NOMO-1 treated with DMSO at 0.1 percent for 48 hours (cell line): Measurements from ENCODE around the gene CDHR2.
A peak's percentile ranks its signal among the peaks of the same experiment; 100 is the strongest.

Experiments
- DNase-seq: peaks from one replicate; lab custom pipeline; 2025; ENCODE audit not compliant: unreplicated experiment; lab: John Stamatoyannopoulos, UW

Gene CDHR2

GRCh38 chr5:176619203-176619568 is 70.0 kb downstream of the CDHR2 start:
- peak; percentile 52 for DNase-seq

GRCh38 chr5:176619569-176620332 is 70.6 kb downstream of the CDHR2 start:
- no peak for DNase-seq

GRCh38 chr5:176620333-176620981 is 71.3 kb downstream of the CDHR2 start:
- no peak for DNase-seq

- DNase-seq: no peak
Measured at GRCh38 chr5:176621661-176622079, 72.5 kb downstream of the CDHR2 start.

DNA sequence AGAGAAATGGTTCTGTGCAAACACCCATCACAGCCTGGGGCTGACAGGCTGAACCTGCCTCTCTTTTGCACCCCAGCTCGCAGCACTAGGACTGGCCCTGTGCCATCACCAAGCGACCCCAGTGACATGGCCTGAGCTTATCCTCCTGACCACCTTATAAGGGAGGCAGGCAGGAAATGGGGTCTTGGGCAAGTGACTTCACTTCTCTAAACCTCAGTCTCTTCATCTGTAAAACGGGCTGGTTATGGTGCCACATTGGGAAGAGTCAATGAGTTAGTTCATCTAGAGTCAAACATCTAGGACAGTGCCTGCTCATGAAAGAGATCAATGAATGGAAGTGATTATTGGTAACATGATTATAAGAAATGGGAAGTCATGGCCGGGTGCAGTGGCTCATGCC is 75.0 kb downstream of the CDHR2 start:
- DNase-seq: no peak

- DNase-seq: no peak
Measured at GRCh38 chr5:176624938-176625337, 75.8 kb downstream of the CDHR2 start.

DNA sequence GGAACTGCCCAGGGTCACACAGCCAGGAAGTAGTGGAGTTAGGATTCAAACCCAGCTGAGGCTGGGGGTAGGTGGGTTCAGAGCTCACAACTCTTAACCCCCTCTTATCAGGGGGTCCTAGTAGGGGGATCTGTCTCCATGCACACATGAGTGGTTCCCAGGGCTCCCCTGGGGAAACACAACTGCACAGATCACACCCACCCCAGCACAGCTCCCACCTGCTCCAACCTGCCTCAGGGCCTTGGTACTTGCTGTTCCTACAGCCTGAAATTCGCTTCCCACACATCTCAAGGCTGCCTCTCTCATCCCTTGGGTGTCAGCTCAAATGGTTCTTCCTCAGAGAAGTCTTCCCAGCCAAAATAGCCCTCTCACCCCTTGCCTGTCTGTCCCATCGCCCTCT is 76.4 kb downstream of the CDHR2 start:
- DNase-seq: no peak

- no peak for DNase-seq
Measured at GRCh38 chr5:176625966-176626875, 77.1 kb downstream of the CDHR2 start.

GRCh38 chr5:176626876-176627236 is 77.7 kb downstream of the CDHR2 start:
- no peak for DNase-seq

DNA sequence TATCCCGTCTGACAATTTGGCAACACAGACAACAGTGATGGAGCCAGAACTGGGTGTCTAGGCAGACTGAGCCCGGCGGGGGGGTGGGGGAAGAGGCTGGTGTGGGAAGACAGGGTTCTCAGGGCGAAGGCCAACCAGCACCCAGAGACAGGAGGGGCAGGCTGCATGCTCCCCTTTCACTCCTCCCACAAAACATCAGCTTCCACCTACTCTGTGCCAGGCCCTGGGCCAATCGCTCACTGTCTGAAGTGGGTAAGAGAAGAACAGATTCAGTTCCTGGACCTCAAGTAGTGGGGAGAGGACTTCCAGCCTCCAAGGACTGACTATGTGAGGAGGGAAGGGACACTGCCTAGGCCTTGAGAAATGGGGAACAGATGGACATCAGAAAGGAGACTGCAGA is 78.4 kb downstream of the CDHR2 start:
- no peak for DNase-seq

GRCh38 chr5:176628406-176629228 is 79.5 kb downstream of the CDHR2 start:
- DNase-seq: no peak

DNA sequence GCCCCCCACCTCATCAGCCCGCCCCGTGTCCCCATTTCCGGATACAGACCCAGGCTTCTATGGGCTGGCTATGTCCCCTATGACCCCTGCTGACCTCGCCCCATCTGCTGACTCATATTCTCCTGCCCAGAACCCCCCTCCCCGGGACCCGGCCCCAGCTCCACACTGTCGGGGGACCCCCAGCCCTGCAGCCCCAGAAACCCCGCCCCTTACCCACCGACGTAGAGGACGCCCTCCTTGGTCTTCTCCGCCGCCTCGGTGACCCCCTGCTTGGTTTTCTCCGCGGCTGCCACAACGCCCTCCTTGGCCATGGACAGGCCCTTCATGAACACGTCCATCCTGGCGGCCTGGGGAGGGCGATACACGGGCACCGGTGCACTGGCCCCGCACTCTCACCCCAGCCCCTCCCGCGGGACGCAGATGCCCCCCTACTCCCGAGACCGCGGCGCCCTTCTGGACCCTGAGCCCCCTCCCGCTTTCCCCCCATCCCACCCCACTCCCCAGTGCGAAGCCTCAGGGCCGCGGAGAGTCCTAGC is 80.2 kb downstream of the CDHR2 start:
- DNase-seq: no peak

DNA sequence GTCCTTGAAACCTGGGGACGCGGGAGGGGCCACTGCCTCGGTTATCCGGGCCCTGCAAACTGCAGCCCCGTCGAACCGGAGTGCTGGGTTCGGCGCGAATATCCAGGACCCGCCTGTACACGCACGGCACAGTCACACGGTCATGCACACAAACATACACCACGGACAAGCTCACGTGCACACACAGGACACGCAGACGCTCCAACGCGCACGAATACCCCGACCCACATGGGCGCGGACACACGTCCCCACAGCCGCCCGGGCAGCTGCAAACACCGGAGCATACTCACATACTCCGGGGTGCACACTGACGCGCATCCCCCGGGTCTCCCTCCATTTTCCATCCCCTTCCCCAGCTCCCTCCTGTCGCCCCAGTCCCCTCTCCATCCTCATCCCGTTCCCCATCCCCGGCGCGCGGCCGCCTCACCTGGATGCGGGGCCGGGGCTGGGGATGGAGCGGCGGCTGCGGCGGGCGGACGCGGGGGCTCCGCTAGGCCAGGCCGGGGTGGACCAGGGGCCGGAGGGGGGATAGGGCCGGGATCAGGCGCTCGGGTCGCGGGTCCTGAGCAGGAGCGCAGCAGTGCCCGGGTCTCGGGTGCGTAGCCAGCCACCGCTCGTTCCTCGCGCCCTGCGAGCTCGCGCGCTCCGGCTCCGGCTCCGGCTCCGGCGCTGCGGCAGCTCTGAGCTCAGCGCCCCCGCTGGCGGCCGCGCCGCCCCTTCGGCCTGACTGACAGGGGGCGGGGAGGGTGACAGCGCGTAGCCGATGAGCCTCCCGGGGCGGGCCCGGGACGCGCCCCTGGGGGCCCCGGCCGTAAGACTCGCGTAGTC is 80.9 kb downstream of the CDHR2 start, which contains the start of the genes EIF4E1B and SNCB:
EIF4E1B (plus strand) TSS at position 823 of the 828 bp plus-strand sequence. CDS start 12,113 bp downstream, outside the sequence.
SNCB (minus strand) TSS at position 682 of the 828 bp plus-strand sequence. CDS start 880 bp downstream, outside the sequence.
- DNase-seq: no peak

DNA sequence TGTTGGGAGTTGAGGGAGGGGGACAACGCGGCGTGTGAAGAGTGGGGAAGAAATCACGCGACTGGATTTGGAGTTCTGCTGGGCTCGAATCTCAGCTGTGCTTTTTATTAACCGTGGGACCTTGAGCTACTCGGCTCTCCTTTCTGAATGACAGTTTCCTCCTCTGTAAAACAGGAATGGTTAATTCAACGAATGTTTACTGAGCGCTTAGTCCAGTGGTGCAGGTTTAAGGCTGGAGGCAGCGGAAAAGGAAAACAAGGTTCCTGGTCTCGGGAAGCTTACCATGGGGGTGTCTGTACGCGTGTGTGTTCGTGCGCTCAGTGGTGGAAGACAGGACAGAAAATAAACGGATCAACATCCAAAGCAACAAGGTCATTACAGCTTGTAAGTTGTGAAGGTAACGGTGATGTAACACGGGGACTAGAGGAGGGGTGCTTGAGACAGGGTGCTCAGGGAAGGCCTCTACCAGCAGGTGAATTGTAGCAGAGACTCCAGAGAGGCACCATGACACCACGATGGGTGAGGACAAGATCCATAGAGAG is 81.6 kb downstream of the CDHR2 start:
- DNase-seq: no peak

DNA sequence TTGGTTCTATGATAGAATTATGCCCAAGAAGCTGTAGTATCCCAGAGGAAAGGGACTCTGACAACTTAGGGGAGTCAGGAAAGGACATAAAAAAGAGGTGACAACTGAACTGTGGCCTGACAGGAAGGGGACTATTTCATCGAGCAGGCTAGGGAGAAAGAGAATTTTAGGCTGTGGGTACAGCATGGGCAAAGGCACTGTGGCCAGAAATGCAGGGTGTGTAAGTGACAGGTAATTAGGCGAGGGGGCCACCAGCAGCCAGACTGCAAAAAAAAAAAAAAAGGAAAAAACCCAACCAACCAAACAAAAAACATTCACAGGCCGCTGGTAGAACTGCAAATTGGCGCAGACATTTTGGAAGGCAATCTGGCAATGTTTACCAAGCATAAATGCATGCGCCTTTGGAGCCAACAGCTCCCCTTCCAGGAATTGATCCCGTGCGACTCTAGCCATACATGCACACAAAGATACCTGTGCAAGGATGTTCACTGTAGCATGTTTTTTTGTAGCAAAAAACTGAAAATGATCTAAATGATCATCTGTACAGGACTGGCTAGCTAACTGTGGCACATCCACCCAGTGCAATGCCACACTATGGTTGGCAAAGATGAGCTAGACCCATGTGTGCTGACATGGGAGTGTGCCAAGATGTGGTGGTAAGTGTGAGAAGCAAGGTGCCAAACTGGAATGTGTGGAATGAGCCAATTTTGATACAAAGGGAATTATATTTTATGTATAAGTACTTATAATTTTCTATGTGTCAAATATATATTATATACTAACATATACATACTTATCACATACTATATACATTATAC is 82.5 kb downstream of the CDHR2 start:
- DNase-seq: no peak

DNA sequence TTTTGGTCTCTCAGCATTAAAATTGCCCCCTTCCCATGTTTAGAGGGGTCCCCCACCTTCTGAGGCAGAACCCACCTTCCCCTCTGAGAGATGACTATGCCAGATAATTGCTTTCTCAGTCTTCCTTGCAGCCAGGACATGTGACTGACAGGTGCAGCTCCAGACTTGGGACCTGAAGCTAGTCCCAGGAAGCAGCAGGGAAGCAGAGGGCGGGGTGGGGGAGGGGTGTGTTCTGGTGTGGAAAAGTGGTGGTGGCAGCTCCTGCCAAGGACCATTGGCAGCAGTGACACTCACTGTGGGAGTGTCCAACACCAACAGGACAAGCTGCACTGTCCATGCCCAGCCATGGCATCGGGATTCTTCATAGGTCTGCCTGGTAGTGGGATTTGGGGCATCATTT is 83.6 kb downstream of the CDHR2 start:
- no peak for DNase-seq

GRCh38 chr5:176633598-176633997 is 84.5 kb downstream of the CDHR2 start:
- DNase-seq: no peak

- no peak for DNase-seq
Measured at GRCh38 chr5:176636426-176636825, 87.3 kb downstream of the CDHR2 start.
